Endothelial cell of umbilical vein (primary cell): ENCODE measurements around the gene ACP5. TPM values are rescaled to one million over a fixed set of nuclear protein-coding genes. Genes with fewer than 3 reads are reported as not detected.
"Not testable (repeated sequence)": the region's sequence is repeated elsewhere in the genome, so short reads cannot be mapped to it uniquely, and the experiment has no call there.

ENCODE experiments used
- BruUV-seq: library from RNA; stranded (reverse); fragments of 400-500 nt; replicated peaks from 2 replicates; lab custom pipeline; 2021; lab: Mats Ljungman, UMichigan
- CTCF ChIA-PET: fragments of 300-600, 350-600 bp; sonication (Branson Sonifier 250); formaldehyde crosslinking; loops from one replicate; lab custom pipeline; 2021; ENCODE audit warnings: antibody characterized with exemption, inconsistent platforms; lab: Charles Lee
- POLR2A ChIA-PET: fragments of 300-600, 350-600 bp; sonication (Branson Sonifier 250); formaldehyde crosslinking; loops from one replicate; lab custom pipeline; 2021; ENCODE audit warnings: antibody characterized with exemption, inconsistent platforms; lab: Charles Lee
- DNase-seq: peaks from one replicate; pipeline ENCODE4 v3.0.0-alpha.2; 2011; ENCODE audit warnings: low read depth, low spot score
- FAIRE-seq: peaks from 2 replicates; lab custom pipeline; 2011; peaks lifted over from hg19 to GRCh38; lab: Jason Lieb, UNC
- H2AFZ ChIP-seq: 2 replicates; pipeline ENCODE4 v1.6.0; 2012; ENCODE audit warnings: low read depth, low read length, control low read depth, inconsistent platforms
- H3K27ac ChIP-seq: 2 replicates; pipeline ENCODE4 v1.5.1; 2011; ENCODE audit warnings: low read depth, mild to moderate bottlenecking, control low read depth, low read length, moderate library complexity; ENCODE audit not compliant: insufficient read depth
- H3K27me3 ChIP-seq, 2 experiments: 2 replicates each; pipeline versions ENCODE4 v1.6.0 to v1.6.1; 2011; ENCODE audit warnings: low read length in 2 of 2, mixed read lengths in 1 of 2; ENCODE audit not compliant: control insufficient read depth in 2 of 2, insufficient read depth in 2 of 2
- H3K36me3 ChIP-seq, 2 experiments: 2 replicates in 1 of 2; 3 replicates in 1 of 2; pipeline ENCODE4 v1.5.1; 2011; ENCODE audit warnings: low read length in 2 of 2, mild to moderate bottlenecking in 1 of 2, moderate library complexity in 1 of 2; ENCODE audit not compliant: control insufficient read depth in 2 of 2, insufficient read depth in 2 of 2; ENCODE audit errors: extremely low read depth in 1 of 2
- H3K4me1 ChIP-seq: 3 replicates; pipeline ENCODE4 v1.5.1; 2011; ENCODE audit warnings: mild to moderate bottlenecking, low read length; ENCODE audit not compliant: control insufficient read depth, insufficient read depth; ENCODE audit errors: extremely low read depth
- H3K4me2 ChIP-seq: 2 replicates; pipeline ENCODE4 v1.6.1; 2011; ENCODE audit warnings: low read length, control low read depth, mixed read lengths; ENCODE audit not compliant: insufficient read depth
- H3K4me3 ChIP-seq, 3 experiments: fragments of 200-600 bp in 1 of 3; sonication (generic), shearing (Covaris generic) in 1 of 3; replicated peaks in 1 of 3; 2 replicates each; pipeline ENCODE4 v1.5.1; 2011 to 2016; ENCODE audit warnings: control low read depth in 3 of 3, low read length in 3 of 3, mild to moderate bottlenecking in 2 of 3, inconsistent platforms in 1 of 3, low read depth in 1 of 3, moderate library complexity in 1 of 3; ENCODE audit not compliant: insufficient read depth in 1 of 3
- H3K79me2 ChIP-seq: 2 replicates; pipeline ENCODE4 v1.6.0; 2012; ENCODE audit warnings: low read length, inconsistent platforms; ENCODE audit not compliant: control insufficient read depth, insufficient read depth
- H3K9ac ChIP-seq: replicated peaks from 2 replicates; pipeline ENCODE3; 2011; ENCODE audit warnings: low read length, control low read depth; ENCODE audit not compliant: insufficient read depth; ENCODE audit errors: extremely low read depth
- H3K9me1 ChIP-seq: replicated peaks from 3 replicates; pipeline ENCODE4 v1.6.0; 2011; ENCODE audit warnings: mild to moderate bottlenecking, low read length; ENCODE audit not compliant: control insufficient read depth, insufficient read depth; ENCODE audit errors: extremely low read depth
- H3K9me3 ChIP-seq: replicated peaks from 2 replicates; pipeline ENCODE4 v1.5.1; 2012; ENCODE audit warnings: low read length, inconsistent platforms; ENCODE audit not compliant: control insufficient read depth, insufficient read depth
- H4K20me1 ChIP-seq: replicated peaks from 2 replicates; pipeline ENCODE3; 2011; ENCODE audit warnings: mild to moderate bottlenecking, low read length; ENCODE audit not compliant: control insufficient read depth, insufficient read depth; ENCODE audit errors: extremely low read depth
- EZH2 ChIP-seq: IDR thresholded peaks from 2 replicates; pipeline ENCODE4 v1.6.1; 2012; ENCODE audit warnings: borderline replicate concordance, low read depth, mild to moderate bottlenecking, moderate library complexity, low read length, inconsistent platforms; ENCODE audit not compliant: severe bottlenecking
- FOS ChIP-seq: IDR thresholded peaks from 2 replicates; pipeline ENCODE4 v1.6.1; 2011; ENCODE audit warnings: mild to moderate bottlenecking, low read length, moderate library complexity, borderline replicate concordance; ENCODE audit not compliant: insufficient read depth
- GATA2 ChIP-seq: IDR thresholded peaks from 2 replicates; pipeline ENCODE4 v1.7.0; 2011; ENCODE audit warnings: low read depth, mild to moderate bottlenecking, moderate library complexity, mixed read lengths, low read length; ENCODE audit not compliant: insufficient read length, insufficient read depth
- JUN ChIP-seq: IDR thresholded peaks from 2 replicates; pipeline ENCODE4 v1.6.1; 2011; ENCODE audit warnings: borderline replicate concordance, low read depth; ENCODE audit not compliant: insufficient read length, insufficient read depth
- MAX ChIP-seq: IDR thresholded peaks from 2 replicates; pipeline ENCODE4 v1.6.1; 2011; ENCODE audit not compliant: insufficient read depth, insufficient read length
- MYC ChIP-seq: IDR thresholded peaks from one replicate; pipeline ENCODE4 v1.6.1; 2011; ENCODE audit warnings: mild to moderate bottlenecking, low read depth, low read length
- POLR2A ChIP-seq: IDR thresholded peaks from 2 replicates; pipeline ENCODE4 v1.6.1; 2012; ENCODE audit warnings: low read depth, mild to moderate bottlenecking, control low read depth, low read length
- POLR2AphosphoS5 ChIP-seq: IDR thresholded peaks from 2 replicates; pipeline ENCODE4 v1.6.1; 2012; ENCODE audit warnings: low read depth, mild to moderate bottlenecking, control low read depth, low read length, moderate library complexity; ENCODE audit not compliant: insufficient read depth
- dilution Hi-C: fragments of 300-500 bp; cut with MboI; formaldehyde crosslinking; loops from one replicate; pipeline ENCODE4 v1.15.0; 2019; ENCODE audit warnings: low sequenced_read_pairs; ENCODE audit not compliant: extremely low pct_ligation_motif_present
- intact Hi-C: fragments of 100-400 bp; cut with micrococcal nuclease; formaldehyde crosslinking; loops from one replicate; pipeline ENCODE4 v1.10.0; 2022
- polyA plus RNA-seq, 4 experiments: library from polyadenylated mRNA; depleted of rRNA in 3 of 4; stranded (reverse) in 3 of 4; unstranded in 1 of 4; fragments of >200 nt; gene quantifications; 2 replicates each; pipeline versions ENCODE4 v1.2.1 to v1.2.3, GENCODE V29; 2011 to 2012; ENCODE audit warnings: missing spikeins in 1 of 4
- total RNA-seq: library from RNA; stranded (reverse); gene quantifications from 2 replicates; pipeline ENCODE4 v1.2.3, GENCODE V29; 2021
- TF ChIP-seq, protein P1 (sequence below), 2 donors: IDR thresholded peaks; 1 replicate in 1 of 2; 2 replicates in 1 of 2; pipeline ENCODE4 v1.5.1; 2011; ENCODE audit warnings: low read length in 2 of 2, mild to moderate bottlenecking in 2 of 2, moderate library complexity in 2 of 2, control low read depth in 1 of 2, inconsistent platforms in 1 of 2, low read depth in 1 of 2; ENCODE audit not compliant: insufficient read depth in 1 of 2; ENCODE audit errors: extremely low read depth in 1 of 2

Gene ACP5
- total and polyA plus RNA-seq, 2 donors (not counting 3 experiments of a cell fraction or from before 2014, with no cell fraction given) = 1.3 TPM; not detected in 1

- H3K27ac ChIP-seq, H3K9me3 ChIP-seq, H3K4me1 ChIP-seq, H3K27me3 ChIP-seq, FAIRE-seq, H3K4me3 ChIP-seq, dilution Hi-C loops, H3K4me2 ChIP-seq, H3K9me1 ChIP-seq, BruUV-seq, H3K9ac ChIP-seq, H3K79me2 ChIP-seq, DNase-seq, H3K36me3 ChIP-seq, H4K20me1 ChIP-seq, H2AFZ ChIP-seq, POLR2A ChIA-PET: not testable (repeated sequence)
- intact Hi-C loops = loop anchor here (5.0 kb wide), 1 partner anchor 133 kb away; no protein-coding TSS in a partner anchor
- CTCF ChIA-PET = interaction anchor here (1.3 to 1.4 kb wide), 2 partner anchors 8 to 13 kb away, joined by 3 to 4 read pairs; no protein-coding TSS in a partner anchor
Measured at GRCh38 chr19:11564082-11564807, 13.2 kb downstream of the ACP5 start.

DNA sequence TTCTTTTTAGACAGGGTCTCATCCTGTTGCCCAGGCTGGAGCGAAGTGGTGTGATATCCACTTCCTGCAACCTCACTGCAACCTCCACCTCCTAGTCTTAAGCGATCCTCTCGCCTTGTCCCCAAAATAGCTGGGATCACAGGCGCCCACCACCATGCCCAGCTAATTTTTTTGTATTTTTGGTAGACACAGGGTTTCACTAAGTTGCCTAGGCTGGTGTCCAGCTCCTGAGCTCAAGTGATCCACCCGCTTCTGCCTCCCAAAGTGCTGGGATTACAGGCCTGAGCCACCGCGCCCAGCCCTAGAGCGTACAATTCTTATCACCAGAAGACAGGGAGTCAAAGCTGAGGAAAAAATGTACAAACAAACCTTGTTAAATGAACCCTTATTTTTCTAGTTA lies 13.9 kb downstream of the ACP5 start:
- TF ChIP-seq MYC (no peak), MAX (no peak), JUN (no peak), POLR2A (no peak), GATA2 (no peak), POLR2AphosphoS5 (no peak), FOS (no peak), EZH2 (no peak)
- TF ChIP-seq, protein P1, sequence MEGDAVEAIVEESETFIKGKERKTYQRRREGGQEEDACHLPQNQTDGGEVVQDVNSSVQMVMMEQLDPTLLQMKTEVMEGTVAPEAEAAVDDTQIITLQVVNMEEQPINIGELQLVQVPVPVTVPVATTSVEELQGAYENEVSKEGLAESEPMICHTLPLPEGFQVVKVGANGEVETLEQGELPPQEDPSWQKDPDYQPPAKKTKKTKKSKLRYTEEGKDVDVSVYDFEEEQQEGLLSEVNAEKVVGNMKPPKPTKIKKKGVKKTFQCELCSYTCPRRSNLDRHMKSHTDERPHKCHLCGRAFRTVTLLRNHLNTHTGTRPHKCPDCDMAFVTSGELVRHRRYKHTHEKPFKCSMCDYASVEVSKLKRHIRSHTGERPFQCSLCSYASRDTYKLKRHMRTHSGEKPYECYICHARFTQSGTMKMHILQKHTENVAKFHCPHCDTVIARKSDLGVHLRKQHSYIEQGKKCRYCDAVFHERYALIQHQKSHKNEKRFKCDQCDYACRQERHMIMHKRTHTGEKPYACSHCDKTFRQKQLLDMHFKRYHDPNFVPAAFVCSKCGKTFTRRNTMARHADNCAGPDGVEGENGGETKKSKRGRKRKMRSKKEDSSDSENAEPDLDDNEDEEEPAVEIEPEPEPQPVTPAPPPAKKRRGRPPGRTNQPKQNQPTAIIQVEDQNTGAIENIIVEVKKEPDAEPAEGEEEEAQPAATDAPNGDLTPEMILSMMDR (IDR thresholded peaks at IDR 0.05; ENCODE audit: extremely low read depth in 1 of 2, insufficient read depth in 1 of 2, low read depth in 1 of 2, low read length in 2 of 2) = no peak
- Histone ChIP-seq H3K4me1 (peaks cover 4% of the 10 kb centered on the region), H3K27ac (no peak overlapping the region), H3K36me3 (no peaks in the 10 kb centered on the region), H3K9me1 (no peaks in the 10 kb centered on the region), H4K20me1 (no peaks in the 10 kb centered on the region), H2AFZ (peak overlapping the region; percentile 39), H3K9ac (no peak overlapping the region), H3K79me2 (peaks cover 4% of the 10 kb centered on the region), H3K4me3 (no peak overlapping the region), H3K27me3 (no peaks in the 10 kb centered on the region), H3K4me2 (no peak overlapping the region), H3K9me3 (no peaks in the 10 kb centered on the region)
- FAIRE-seq = no peak
- DNase-seq = no peak
- CTCF ChIA-PET = interaction anchor here (1.0 to 1.4 kb wide), 5 partner anchors 9 to 269 kb away, joined by 3 to 5 read pairs (median 3); no protein-coding TSS in a partner anchor
- dilution Hi-C loops = no loop called here
- POLR2A ChIA-PET = no interaction called here
- intact Hi-C loops = loop anchor here (5.0 kb wide), 1 partner anchor 134 kb away; no protein-coding TSS in a partner anchor
- no TSS peak for BruUV-seq
